Middle frontal gyrus (tissue), 1 donor: ENCODE measurements around the gene OCA2.

ENCODE experiments used
- DNase-seq: peaks from one replicate; pipeline ENCODE4 v3.0.0-alpha.2; 2015; ENCODE audit warnings: low spot score; ENCODE audit errors: extremely low spot score

OCA2 gene

DNA sequence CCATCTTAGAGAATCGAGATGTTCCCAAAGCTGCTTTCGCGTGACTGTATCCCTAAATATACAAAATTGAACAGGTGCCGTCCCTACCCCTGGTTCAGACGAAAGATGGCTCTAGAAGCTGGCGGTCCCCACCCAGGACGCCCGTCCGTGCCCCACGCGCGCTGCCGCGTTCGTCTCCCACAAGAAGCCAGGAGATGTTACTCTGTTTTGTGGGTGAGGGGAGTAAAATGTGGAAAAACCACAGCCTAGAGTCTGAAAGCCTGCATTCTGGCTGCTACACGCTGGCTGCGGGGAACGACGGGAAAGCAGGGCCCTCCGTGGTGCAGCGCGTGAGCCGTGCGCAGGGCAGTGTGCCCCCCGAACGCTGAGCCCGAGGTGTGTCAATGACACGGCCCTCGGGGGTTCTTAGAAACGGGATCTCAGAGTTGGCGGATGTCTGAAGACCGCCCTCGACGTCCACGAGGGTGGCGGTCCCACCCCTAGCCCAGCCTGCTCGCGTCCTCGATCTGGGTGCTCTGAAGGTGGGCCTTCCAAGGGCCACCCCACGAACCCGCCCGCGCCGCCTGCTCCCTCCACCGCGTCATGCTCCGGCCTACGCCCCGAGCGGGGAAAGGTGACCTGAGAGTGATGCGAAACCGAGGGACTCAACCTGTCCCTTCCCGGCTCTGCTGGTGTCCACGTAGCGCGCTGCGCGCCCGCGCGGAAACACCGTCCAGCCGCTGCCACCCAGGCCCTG is 95.6 kb downstream of the OCA2 start:
- DNase-seq: no peak

GRCh38 chr15:28002867-28003266 is 96.2 kb downstream of the OCA2 start:
- DNase-seq: no peak

- DNase-seq: no peak
Measured at GRCh38 chr15:28002136-28002861, 96.8 kb downstream of the OCA2 start.

- no peak for DNase-seq
Measured at GRCh38 chr15:28001641-28002040, 97.5 kb downstream of the OCA2 start.

GRCh38 chr15:27993996-27994780 is 104.9 kb downstream of the OCA2 start:
- DNase-seq: no peak

- DNase-seq: no peak
Measured at GRCh38 chr15:27993544-27993943, 105.6 kb downstream of the OCA2 start.

DNA sequence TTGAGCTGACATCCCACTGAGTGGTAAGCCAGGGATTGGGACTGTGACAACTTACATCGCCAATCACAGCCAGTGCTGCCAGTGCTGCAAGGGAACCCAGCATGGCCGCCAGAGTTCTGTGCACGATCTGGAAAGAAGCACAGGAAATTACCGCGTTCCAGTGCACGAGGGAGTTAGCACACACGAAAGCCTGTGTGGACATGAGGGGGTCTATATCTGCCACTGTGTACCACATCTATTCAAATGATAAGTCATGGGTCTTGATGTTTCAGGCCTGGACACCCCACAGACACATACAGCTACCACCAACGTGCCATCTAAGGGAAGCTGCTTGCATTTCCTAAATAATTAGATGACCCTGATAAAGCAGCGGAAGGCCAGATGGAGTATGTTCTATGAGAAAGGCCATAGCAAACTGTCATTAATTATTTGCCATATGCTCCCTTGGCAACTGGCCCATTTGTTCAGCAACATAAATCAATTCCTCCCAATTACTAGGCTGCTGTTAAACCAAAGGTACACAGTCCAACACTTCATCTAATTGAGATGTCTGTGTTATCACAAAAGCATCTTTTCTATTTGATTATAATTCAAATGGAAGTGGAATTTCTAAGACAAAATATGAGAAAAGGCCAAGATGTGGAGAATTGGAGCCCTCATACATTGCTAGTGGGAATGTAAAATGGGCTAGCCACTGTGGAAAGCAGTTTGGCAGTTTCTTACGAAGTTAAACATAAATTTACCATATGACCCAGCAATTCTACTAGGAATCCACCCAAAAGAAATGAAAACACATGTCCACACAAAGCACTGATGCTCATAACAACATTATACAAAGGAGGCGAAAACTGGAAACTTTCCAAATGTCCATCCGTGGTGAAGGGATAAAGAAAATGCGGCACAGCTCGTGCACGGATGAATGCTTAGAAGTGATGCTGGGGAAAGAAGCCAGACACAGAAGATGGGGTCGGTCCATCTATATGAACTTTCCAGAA is 108.3 kb downstream of the OCA2 start:
- DNase-seq: no peak

- no peak for DNase-seq
Measured at GRCh38 chr15:27989838-27990237, 109.3 kb downstream of the OCA2 start.

- DNase-seq: no peak
Measured at GRCh38 chr15:27989427-27989826, 109.7 kb downstream of the OCA2 start.

GRCh38 chr15:27985099-27985498 is 114.0 kb downstream of the OCA2 start:
- DNase-seq: no peak

DNA sequence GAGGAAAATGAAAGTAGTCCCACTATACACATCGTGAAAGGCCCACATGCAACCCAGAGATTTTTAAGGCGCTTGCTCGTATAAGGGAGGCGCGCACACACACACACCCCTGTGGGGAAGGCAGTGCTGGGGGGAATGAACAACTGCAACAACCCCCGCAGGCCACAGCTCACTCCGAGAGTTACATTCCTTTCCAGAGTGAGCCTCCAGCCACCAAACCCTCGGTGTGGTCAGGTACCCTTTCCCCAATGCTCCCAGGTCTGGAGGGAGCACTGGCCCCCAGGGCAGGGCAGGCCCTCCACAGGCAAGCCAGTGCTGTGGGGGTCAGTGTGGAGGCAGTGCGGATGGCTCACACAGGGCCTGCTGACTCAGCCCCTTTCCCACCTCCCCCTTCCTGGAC is 115.6 kb downstream of the OCA2 start:
- DNase-seq: no peak

DNA sequence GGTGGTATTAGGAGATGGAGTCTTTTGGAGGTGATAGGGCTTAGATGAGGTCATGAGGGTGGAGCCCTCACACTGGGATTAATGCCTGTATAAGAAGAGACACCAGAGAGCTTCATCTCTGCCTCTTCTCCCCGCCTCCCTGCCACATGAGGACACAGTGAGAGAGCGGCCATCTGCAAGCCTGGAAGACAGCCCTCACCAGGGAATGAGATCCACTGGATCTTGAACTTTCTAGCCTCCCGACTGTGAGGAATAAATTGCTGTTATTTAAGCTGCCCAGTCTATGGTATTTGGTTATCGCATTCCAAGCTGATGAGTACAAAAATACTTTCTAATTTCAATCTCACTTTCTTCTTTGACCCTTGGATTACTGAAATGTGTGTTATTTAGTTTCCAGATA is 121.4 kb downstream of the OCA2 start:
- DNase-seq: no peak

GRCh38 chr15:27973886-27974285 is 125.2 kb downstream of the OCA2 start:
- DNase-seq: no peak

GRCh38 chr15:27970661-27971392 is 128.3 kb downstream of the OCA2 start:
- DNase-seq: no peak

DNA sequence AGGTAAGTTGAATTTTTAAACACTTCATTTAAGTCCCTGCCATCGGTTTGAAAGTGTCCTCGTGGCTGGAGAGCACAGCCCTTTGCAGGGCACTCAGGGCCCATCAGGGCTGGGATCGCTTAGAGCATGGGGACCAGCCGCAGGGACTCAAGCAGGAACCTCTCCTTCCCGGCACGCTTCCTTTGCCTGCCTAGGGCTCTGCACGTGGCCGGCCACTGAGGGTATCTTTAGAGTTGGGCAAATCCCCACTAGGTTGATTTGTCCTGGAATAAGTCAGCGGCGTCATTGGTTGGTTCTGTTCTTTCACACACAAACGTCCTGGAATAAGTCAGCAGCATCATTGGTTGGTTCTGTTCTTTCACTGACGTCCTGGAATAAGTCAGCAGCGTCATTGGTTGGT is 131.6 kb downstream of the OCA2 start:
- DNase-seq: no peak

GRCh38 chr15:27965546-27965945 is 133.6 kb downstream of the OCA2 start:
- DNase-seq: no peak

- DNase-seq: no peak
Measured at GRCh38 chr15:27961801-27962200, 137.3 kb downstream of the OCA2 start.

- no peak for DNase-seq
Measured at GRCh38 chr15:27958911-27959578, 140.1 kb downstream of the OCA2 start.

DNA sequence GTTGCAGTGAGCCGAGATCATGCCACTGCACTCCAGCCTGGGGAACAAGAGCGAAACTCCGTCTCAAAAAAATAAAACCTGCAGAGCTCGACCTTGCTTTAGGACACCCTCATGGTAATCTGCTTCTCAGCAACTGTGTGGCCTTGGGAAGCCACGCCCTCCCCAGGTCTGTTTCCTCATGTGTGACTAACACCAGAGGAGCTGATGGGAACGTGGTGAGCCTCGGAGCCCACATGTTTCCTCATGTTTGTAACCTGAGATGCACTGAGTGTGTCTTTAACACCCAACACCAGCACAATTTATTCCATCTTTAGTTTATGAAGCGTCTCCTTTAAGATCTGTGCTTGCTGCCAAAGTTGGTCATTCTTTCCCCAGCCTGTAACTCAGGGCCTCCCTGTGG is 142.8 kb downstream of the OCA2 start:
- DNase-seq: no peak

- DNase-seq: no peak
Measured at GRCh38 chr15:27955087-27955486, 144.0 kb downstream of the OCA2 start.
